ENCODE measurements around the gene AJUBA.
A peak's percentile ranks its signal among the peaks of the same experiment; 100 is the strongest.
"Not testable (repeated sequence)": the region's sequence is repeated elsewhere in the genome, so short reads cannot be mapped to it uniquely, and the experiment has no call there.

The AJUBA gene

DNA sequence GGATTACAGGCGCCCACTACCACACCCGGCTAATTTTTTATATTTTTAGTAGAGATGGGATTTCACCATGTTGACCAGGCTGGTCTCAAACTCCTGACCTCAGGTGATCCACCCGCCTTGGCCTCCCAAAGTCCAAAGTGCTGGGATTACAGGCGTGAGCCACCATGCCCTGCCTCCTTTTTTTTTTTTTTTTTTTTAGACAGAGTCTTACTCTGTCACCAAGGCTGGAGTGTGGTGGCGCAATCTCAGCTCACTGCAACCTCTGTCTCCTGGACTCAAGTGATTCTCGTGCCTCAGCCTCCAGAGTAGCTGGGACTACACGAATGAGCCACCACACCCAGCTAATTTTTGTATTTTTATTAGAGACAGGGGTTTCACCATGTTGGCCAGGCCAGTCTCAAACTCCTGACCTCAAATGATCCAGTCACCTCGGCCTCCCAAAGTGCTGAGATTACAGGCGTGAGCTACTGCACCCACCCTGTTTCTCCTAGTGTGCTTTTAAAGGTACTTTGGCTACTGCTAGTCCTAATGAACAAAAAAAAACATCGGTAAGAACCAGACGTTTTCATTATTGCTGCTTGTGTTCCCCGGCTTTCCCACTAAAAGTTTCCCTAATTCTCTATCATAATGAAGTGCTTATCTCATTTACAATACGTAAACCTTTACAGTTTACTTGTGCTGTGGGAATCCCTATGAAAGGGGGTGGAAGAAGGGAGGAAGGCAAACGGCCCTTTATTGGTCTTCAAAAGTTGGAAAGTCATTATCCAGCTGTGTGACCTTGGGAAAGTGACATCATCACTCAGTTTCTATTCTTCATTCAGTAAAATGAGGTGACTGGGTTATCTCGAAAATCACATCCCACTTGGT, 16.2 kb downstream of the AJUBA start:
- H3K36me3 ChIP-seq (replicated peaks); H3K9me3 ChIP-seq; in situ Hi-C loops (cut with MboI; ENCODE audit: low sequenced_read_pairs); H3K27me3 ChIP-seq (ENCODE audit: low read depth); H3K4me3 ChIP-seq: not testable (repeated sequence)
- H3K4me1 ChIP-seq = peaks cover 14% of the 10 kb centered on the region
- DNase-seq (ENCODE audit: low spot score in 2 of 2) = peak in 1 of 2 experiments; percentile 18

DNA sequence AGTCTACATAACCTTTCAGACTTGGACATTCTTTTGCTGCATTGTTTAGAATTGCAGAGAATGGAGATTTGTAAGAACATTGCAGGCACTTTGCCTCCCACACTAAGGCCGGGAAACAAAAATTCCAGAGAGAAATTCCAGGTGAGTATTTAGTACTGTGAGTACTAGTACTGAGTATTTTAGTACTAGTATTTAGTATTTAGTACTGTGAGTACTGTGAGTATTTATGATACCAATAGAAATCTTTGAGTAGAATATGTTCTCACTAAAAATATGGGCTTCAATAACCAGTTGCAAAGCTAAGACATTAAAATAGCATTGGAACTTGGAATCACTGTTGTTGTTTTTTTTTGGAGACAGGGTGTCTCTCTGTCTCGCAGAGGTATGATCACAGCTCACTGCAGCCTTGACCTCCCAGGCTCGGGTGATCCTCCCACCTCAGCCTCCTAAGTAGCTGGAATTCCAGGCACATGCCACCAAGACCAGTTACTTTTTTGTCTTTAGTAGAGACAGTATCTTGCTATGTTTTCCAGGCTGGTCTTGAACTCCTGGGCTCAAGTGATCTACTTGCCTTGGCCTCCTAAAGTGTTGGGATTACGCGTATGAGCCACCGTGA, 20.2 kb downstream of the AJUBA start:
- H3K36me3 ChIP-seq (replicated peaks) = no peaks in the 10 kb centered on the region
- no peak overlapping the region for H3K4me3 ChIP-seq
- peaks cover 15% of the 10 kb centered on the region for H3K4me1 ChIP-seq
- no peaks in the 10 kb centered on the region for H3K27me3 ChIP-seq (ENCODE audit: low read depth)
- in situ Hi-C loops (cut with MboI; ENCODE audit: low sequenced_read_pairs) = no loop called here
- H3K9me3 ChIP-seq = no peaks in the 10 kb centered on the region
- DNase-seq (ENCODE audit: low spot score in 2 of 2) = no peak

DNA sequence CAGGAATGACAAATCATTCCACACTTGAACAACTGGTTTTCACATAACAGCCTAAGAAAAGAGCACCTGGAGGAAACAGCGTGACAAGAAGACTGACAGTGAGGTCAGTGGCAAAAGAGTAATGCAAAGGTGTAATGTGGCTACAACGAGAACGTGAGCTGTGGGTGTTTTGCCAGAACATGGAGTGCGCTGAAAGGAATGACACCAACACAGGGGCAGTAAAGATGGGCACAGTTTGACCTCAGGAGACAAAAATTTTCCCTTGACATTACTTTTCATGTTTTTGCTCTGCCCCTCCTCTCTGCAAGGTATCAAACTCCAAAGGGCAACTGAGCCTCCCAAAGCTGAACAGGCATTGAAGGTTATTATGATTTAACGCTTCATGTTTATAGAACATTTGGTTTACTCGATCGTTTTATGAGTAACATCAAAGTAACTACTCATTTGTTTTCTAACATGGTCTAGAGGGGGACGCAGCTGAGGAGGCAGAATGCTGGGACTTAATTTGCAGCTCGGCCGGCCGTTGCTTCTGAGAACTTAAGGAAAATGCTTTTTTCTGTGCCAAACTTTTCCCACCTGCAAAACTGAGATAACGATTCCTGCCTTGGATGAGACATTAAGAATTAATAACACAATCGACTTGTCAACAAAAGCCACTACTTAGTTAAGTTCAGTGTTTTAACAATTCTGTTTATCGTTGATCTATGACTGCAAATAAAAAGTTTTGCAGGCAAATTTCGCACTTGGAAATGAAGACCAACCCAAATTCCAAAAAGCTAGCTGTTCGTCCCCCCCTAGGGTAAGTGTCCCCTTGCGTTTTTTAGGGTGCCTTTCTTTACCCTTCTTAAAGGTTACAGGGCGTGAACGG, 26.4 kb downstream of the AJUBA start:
- Histone ChIP-seq H3K36me3 (replicated peaks) (peaks cover 30% of the 10 kb centered on the region), H3K4me3 (peak overlapping the region; percentile 86), H3K9me3 (no peaks in the 10 kb centered on the region), H3K4me1 (peaks cover 9% of the 10 kb centered on the region), H3K27me3 (ENCODE audit: low read depth) (no peaks in the 10 kb centered on the region)
- in situ Hi-C loops (cut with MboI; ENCODE audit: low sequenced_read_pairs) = no loop called here
- no peak for DNase-seq (ENCODE audit: low spot score in 2 of 2)

DNA sequence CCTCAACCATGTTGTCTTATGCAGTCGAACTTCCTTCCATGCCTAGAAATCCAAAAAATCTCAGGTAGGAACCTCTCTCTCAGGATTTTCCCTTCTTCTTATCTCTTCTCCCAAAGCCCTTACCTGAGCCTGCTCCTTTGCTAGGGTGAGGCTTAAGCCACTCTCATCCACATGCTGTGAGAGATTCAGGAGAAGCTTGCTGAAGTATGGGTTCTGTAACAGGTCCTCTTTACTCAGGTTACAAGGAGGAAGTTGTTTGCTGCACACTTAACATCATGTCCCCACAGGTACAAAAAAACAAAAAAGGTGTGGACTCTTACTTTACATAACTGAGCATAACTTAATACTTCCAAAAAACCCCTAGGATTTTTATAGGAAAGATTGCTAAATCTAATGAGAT, 29.9 kb downstream of the AJUBA start:
- in situ Hi-C loops (cut with MboI; ENCODE audit: low sequenced_read_pairs) = no loop called here

DNA sequence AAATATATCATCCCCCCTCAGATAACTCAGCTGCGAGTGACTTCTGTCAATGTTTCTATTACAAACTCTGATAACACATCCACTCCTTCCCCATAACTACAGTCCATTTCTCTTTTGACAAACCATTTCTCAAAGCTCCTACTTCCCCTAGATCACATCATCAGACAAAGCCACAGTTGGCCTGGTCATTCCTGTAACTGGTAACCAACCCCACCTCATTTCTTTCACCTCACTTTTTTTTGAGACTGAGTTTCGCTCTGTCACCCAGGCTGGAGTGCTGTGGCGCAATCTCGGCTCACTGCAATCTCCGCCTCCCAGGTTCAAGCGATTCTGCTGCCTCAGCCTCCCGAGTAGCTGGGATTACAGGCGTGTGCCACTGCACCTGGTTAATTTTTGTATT, 30.6 kb downstream of the AJUBA start:
- in situ Hi-C loops (cut with MboI; ENCODE audit: low sequenced_read_pairs); H3K4me1 ChIP-seq; H3K9me3 ChIP-seq; H3K27me3 ChIP-seq (ENCODE audit: low read depth); H3K4me3 ChIP-seq; DNase-seq (ENCODE audit: low spot score in 2 of 2): not testable (repeated sequence)
- H3K36me3 ChIP-seq (replicated peaks) = peaks cover 56% of the 10 kb centered on the region

More for the DNA sequence above, 29.9 kb downstream of the AJUBA start:
- peaks cover 50% of the 10 kb centered on the region for H3K36me3 ChIP-seq (replicated peaks)
- no peak overlapping the region for H3K4me3 ChIP-seq
- H3K27me3 ChIP-seq (ENCODE audit: low read depth) = no peaks in the 10 kb centered on the region
- DNase-seq (ENCODE audit: low spot score in 2 of 2) = no peak
- H3K4me1 ChIP-seq = peaks cover 9% of the 10 kb centered on the region
- no peaks in the 10 kb centered on the region for H3K9me3 ChIP-seq

DNA sequence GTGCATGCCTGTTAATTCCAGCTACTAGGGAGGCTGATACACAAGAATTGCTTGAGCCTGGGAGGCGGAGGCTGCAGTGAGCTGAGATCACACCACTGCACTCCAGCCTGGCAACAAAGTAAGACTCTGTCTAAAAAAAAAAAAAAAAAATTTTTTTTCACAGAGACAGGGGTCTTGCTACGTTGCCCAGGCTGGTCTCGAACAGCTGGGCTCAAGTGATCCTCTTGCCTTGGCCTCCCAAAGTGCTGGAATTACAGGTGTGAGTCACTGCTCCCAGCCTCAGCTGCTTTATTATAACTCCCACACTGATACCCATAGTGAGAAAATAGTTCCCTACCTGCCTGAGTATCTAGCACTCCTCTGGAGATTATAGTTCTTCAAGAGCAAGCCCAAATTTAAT, 36.7 kb downstream of the AJUBA start:
- no peak for DNase-seq (ENCODE audit: low spot score in 2 of 2)
- no peaks in the 10 kb centered on the region for H3K4me1 ChIP-seq
- peaks cover 60% of the 10 kb centered on the region for H3K36me3 ChIP-seq (replicated peaks)
- no peaks in the 10 kb centered on the region for H3K27me3 ChIP-seq (ENCODE audit: low read depth)
- H3K4me3 ChIP-seq = no peak overlapping the region
- no peaks in the 10 kb centered on the region for H3K9me3 ChIP-seq
- in situ Hi-C loops (cut with MboI; ENCODE audit: low sequenced_read_pairs) = no loop called here

DNA sequence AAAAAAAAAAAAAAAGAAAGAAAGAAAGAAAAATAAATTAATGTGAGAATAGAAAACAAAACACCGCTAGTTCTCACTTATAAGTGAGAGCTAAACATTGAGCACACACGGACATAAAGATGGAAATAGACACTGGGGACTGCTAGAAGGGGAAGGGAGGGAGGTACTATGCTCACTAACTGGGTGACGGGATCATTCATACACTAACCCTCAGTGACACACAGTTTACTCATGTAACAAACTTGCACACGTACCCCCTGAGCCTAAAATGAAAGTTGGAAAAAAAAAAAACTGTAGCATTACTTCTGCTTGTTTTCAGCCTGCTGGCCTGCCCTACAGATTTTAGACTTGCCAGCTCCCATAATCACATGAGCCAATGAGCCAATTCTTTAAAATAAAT, 42.7 kb downstream of the AJUBA start:
- Histone ChIP-seq H3K4me3 (no peak overlapping the region), H3K27me3 (ENCODE audit: low read depth) (no peaks in the 10 kb centered on the region), H3K4me1 (peaks cover 6% of the 10 kb centered on the region; the same call in 1 of the 2 replicates), H3K9me3 (no peaks in the 10 kb centered on the region), H3K36me3 (replicated peaks) (peaks cover 21% of the 10 kb centered on the region)
- no peak for DNase-seq (ENCODE audit: low spot score in 2 of 2)
- in situ Hi-C loops (cut with MboI; ENCODE audit: low sequenced_read_pairs) = no loop called here

DNA sequence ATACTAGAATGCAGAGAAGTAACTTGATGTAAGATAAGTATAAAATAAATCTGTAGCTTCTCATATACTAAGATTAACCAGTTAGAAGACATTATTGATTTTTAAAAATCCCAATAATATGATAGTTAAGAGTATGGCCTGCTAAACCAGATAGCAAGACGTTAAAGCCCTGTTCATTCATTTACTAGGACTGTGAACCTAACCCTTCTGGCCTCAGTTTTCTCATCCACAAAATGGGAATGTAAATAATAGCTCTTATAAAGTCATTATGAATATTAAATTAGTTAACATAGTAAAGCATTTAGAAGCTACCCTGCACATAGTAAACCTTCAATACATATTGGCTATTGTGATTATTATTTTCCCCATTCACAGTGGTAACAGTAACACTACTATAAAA, 47.2 kb downstream of the AJUBA start:
- Histone ChIP-seq H3K36me3 (replicated peaks) (no peaks in the 10 kb centered on the region), H3K4me1 (peaks cover 6% of the 10 kb centered on the region; the same call in 1 of the 2 replicates), H3K27me3 (ENCODE audit: low read depth) (no peaks in the 10 kb centered on the region), H3K9me3 (no peaks in the 10 kb centered on the region), H3K4me3 (no peak overlapping the region)
- no peak for DNase-seq (ENCODE audit: low spot score in 2 of 2)
- in situ Hi-C loops (cut with MboI; ENCODE audit: low sequenced_read_pairs) = no loop called here

DNA sequence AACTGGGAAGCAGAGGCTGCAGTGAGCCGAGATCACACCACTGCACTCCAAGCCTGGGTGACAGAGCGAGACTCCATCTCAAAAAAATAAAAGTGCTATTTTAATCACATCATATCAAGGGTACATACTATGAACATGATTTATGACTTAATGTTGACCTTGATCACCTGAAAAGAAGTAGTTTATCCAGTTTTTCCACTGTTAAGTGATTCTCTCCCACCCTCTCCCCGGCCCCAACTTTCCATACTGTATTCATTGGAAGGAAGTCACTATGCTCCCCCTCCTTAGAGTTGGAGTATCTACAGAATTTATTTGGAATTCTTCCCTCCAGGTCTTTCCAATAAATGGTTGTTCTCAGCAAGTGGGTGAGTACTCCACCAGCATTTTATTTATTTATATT, 50.2 kb downstream of the AJUBA start:
- DNase-seq (ENCODE audit: low spot score in 2 of 2) = no peak
- Histone ChIP-seq H3K36me3 (replicated peaks) (peaks cover 4% of the 10 kb centered on the region), H3K27me3 (ENCODE audit: low read depth) (no peaks in the 10 kb centered on the region), H3K4me3 (no peak overlapping the region), H3K4me1 (peaks cover 10% of the 10 kb centered on the region), H3K9me3 (no peaks in the 10 kb centered on the region)
- in situ Hi-C loops (cut with MboI; ENCODE audit: low sequenced_read_pairs) = no loop called here

DNA sequence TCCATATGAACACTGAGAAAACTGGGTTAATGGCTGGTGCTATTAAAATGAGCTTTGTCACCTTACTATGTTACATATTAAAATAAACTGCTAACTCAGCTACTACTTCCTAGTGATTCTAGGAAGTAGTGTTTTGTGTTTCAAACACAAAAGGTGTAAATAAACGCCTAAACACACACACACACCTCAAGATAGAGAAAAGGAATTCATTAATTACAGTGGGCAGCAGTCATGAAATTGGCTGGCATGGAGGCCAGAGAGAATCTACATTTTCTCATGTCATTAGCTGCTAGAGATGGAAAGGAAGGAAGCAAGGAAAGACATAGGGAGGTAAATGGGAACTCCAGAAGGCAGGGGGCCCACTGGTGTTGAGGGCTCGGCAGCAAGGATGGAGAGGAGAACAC, 52.4 kb downstream of the AJUBA start:
- in situ Hi-C loops (cut with MboI; ENCODE audit: low sequenced_read_pairs) = no loop called here

DNA sequence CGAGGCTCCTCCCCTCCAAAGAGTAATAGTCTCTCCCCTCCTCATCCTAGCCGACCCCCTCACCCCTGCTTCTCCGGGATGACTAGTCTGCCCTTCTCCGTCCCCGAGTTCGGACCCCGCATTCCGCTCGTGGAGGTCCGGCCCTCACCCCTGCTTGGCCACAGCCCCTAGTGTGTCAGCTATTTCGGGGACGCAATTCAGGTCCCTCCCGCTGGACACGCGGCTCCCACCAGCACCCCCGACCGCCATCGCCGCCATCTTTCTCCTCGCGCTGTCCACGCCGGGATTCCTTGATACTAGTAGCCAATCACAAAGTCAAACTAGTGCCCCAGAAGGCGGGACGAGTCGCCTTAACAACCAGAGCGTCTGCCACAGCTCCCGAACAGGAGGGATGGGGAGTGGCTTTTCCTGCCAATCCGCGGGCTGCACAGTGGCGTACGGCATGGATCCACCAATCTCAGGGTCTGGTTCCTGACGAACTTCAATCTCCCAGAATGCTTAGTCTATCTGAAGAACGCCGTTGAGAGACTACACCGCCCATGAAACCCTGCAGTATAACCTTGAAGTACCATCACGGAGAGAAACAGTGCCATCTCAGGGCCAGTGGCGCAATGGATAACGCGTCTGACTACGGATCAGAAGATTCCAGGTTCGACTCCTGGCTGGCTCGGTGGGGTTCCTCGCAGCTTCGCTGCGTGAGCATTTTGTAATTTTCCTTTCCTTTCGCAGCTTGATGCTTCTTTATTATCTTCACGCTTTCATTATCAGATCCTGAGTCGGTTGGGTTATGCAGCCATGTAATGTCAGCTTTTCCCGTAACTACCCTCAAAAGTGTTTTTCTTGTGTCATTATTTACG, 53.0 kb downstream of the AJUBA start, which contains the start of gene PRMT5:
TSS of gene PRMT5 (minus strand) at position 273 of the 857 bp plus-strand sequence. CDS start at position 258, 15 bp downstream.
- Histone ChIP-seq H3K27me3 (ENCODE audit: low read depth) (no peaks in the 10 kb centered on the region), H3K36me3 (replicated peaks) (peaks cover 32% of the 10 kb centered on the region), H3K4me1 (peaks cover 5% of the 10 kb centered on the region), H3K4me3 (peak within 1 kb of the TSS; percentile 93), H3K9me3 (no peaks in the 10 kb centered on the region)
- in situ Hi-C loops (cut with MboI; ENCODE audit: low sequenced_read_pairs) = no loop called here
- DNase-seq (ENCODE audit: low spot score in 2 of 2) = peak; percentile 99

More for the DNA sequence above, 52.4 kb downstream of the AJUBA start:
- Histone ChIP-seq H3K4me1 (peaks cover 5% of the 10 kb centered on the region), H3K9me3 (no peaks in the 10 kb centered on the region), H3K4me3 (peak overlapping the region; percentile 93), H3K36me3 (replicated peaks) (peaks cover 25% of the 10 kb centered on the region), H3K27me3 (ENCODE audit: low read depth) (no peaks in the 10 kb centered on the region)
- no peak for DNase-seq (ENCODE audit: low spot score in 2 of 2)

DNA sequence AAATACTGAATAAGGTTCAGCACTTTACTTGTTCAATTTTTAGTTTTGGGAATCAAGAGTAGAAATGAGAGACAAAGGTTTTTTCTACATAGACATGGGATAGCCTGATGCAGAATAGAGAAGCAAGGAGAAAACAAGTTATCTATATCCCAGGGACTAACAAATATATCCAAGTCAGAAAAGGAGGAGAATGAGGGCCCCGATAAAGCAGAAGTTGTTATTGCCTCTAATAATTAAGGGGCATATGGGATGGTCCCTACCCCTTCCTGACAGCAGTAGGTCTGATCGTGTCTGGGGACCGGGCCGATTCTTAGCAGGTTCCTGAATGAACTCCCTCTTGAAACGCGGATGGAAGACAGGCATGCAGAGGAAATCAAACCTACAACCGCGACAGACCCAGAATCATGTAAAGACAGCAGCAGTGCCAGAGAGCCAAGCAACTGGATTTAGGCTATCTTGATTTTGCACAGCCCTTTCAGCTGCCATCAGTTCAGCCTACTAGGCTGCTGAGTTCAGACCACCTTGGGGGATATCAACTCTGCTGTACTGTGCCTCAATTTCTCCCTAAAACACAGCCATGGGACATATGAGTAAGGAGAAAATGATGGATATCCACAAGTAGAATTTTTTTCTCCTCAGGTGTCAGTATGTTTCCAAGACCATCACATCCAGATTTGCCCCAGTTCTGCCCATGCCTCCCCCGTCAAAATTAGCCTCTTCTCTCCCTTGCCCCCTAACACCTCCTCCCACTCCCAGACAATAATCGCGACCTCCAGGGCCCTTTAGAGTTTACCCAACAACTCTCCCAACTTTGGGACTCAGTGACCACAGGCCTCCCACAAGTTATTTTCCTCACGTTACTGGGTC, 53.9 kb downstream of the AJUBA start:
- H3K4me1 ChIP-seq = peaks cover 5% of the 10 kb centered on the region
- no peaks in the 10 kb centered on the region for H3K27me3 ChIP-seq (ENCODE audit: low read depth)
- H3K36me3 ChIP-seq (replicated peaks) = peaks cover 40% of the 10 kb centered on the region
- in situ Hi-C loops (cut with MboI; ENCODE audit: low sequenced_read_pairs) = no loop called here
- no peaks in the 10 kb centered on the region for H3K9me3 ChIP-seq
- peak overlapping the region; percentile 93 for H3K4me3 ChIP-seq
- peak in 1 of 2 experiments; percentile 16 for DNase-seq (ENCODE audit: low spot score in 2 of 2)
